Measurements from ENCODE around the gene WDR77.

WDR77 gene

GRCh38 chr1:111448918-111449702 lies at the start of gene WDR77, which contains the start of gene ATP5PB:
WDR77 (minus strand) TSS chr1:111449256; CDS start chr1:111449169, 87 bp downstream.
ATP5PB (plus strand) TSS chr1:111449464; CDS start chr1:111449542, 78 bp downstream.
- DNase-seq (ENCODE audit: low read depth) = peak; percentile 80

- no peak for DNase-seq (ENCODE audit: low read depth)
These were observed 48.5 kb upstream of the WDR77 start for GRCh38 chr1:111497592-111497991.

- DNase-seq (ENCODE audit: low read depth) = no peak
These were observed 47.3 kb upstream of the WDR77 start for GRCh38 chr1:111496398-111496797.

GRCh38 chr1:111491070-111491469 lies 42.0 kb upstream of the WDR77 start:
- DNase-seq (ENCODE audit: low read depth) = no peak

GRCh38 chr1:111490220-111490619 lies 41.2 kb upstream of the WDR77 start:
- DNase-seq (ENCODE audit: low read depth) = no peak

- DNase-seq (ENCODE audit: low read depth) = no peak
These were observed 40.5 kb upstream of the WDR77 start for GRCh38 chr1:111489604-111490003.

GRCh38 chr1:111488669-111489068 lies 39.6 kb upstream of the WDR77 start:
- DNase-seq (ENCODE audit: low read depth) = no peak

GRCh38 chr1:111487133-111487532 lies 38.1 kb upstream of the WDR77 start:
- no peak for DNase-seq (ENCODE audit: low read depth)

GRCh38 chr1:111486431-111486830 lies 37.4 kb upstream of the WDR77 start:
- no peak for DNase-seq (ENCODE audit: low read depth)

GRCh38 chr1:111484391-111485026 lies 35.5 kb upstream of the WDR77 start:
- no peak for DNase-seq (ENCODE audit: low read depth)

GRCh38 chr1:111483876-111484275 lies 34.8 kb upstream of the WDR77 start:
- DNase-seq (ENCODE audit: low read depth) = no peak

GRCh38 chr1:111483166-111483565 lies 34.1 kb upstream of the WDR77 start:
- no peak for DNase-seq (ENCODE audit: low read depth)

- peak; percentile 39 for DNase-seq (ENCODE audit: low read depth)
These were observed 32.5 kb upstream of the WDR77 start for GRCh38 chr1:111481387-111482221.

- DNase-seq (ENCODE audit: low read depth) = no peak
These were observed 31.6 kb upstream of the WDR77 start for GRCh38 chr1:111480674-111481073.

GRCh38 chr1:111476761-111477309 lies 27.8 kb upstream of the WDR77 start:
- no peak for DNase-seq (ENCODE audit: low read depth)

- DNase-seq (ENCODE audit: low read depth) = no peak
These were observed 27.2 kb upstream of the WDR77 start for GRCh38 chr1:111476214-111476613.

- DNase-seq (ENCODE audit: low read depth) = no peak
These were observed 26.6 kb upstream of the WDR77 start for GRCh38 chr1:111475701-111476100.

- DNase-seq (ENCODE audit: low read depth) = no peak
These were observed 25.5 kb upstream of the WDR77 start for GRCh38 chr1:111474521-111474920.

GRCh38 chr1:111474106-111474505 lies 25.1 kb upstream of the WDR77 start:
- no peak for DNase-seq (ENCODE audit: low read depth)

- DNase-seq (ENCODE audit: low read depth) = no peak
These were observed 22.5 kb upstream of the WDR77 start for GRCh38 chr1:111471538-111471937.

- DNase-seq (ENCODE audit: low read depth) = peak; percentile 49
These were observed 22.0 kb upstream of the WDR77 start for GRCh38 chr1:111471012-111471411.

GRCh38 chr1:111470596-111470995 lies 21.5 kb upstream of the WDR77 start:
- no peak for DNase-seq (ENCODE audit: low read depth)
